GM12878 (cell line): ENCODE results near the gene OGA. TPM values are rescaled to one million over a fixed set of nuclear protein-coding genes. Genes with fewer than 3 reads are reported as not detected.
"Not testable (repeated sequence)": the region's sequence is repeated elsewhere in the genome, so short reads cannot be mapped to it uniquely, and the experiment has no call there.

ENCODE experiments used
- ATAC-seq: fragments of 200-7000 bp; cut with Tn5 transposase; 3 replicates; pipeline ENCODE4 v1.9.1; 2020; ENCODE audit warnings: mild to moderate bottlenecking, moderate library complexity
- BruUV-seq: library from RNA; stranded (reverse); fragments of 400-500 nt; replicated peaks from 2 replicates; lab custom pipeline; 2021; lab: Mats Ljungman, UMichigan
- CTCF ChIA-PET: fragments of 300-600 bp; sonication (Branson Sonifier 250); formaldehyde crosslinking; extraction: SDS; loops from one replicate; lab custom pipeline; 2021; ENCODE audit warnings: inconsistent platforms; lab: Yijun Ruan, JAX
- POLR2A ChIA-PET: fragments of 350-600 bp; formaldehyde crosslinking; extraction: SDS; loops from one replicate; lab custom pipeline; 2021; ENCODE audit warnings: inconsistent platforms; lab: Charles Lee
- RAD21 ChIA-PET: fragments of 300-600 bp; sonication (Branson Sonifier 250); formaldehyde crosslinking; loops from one replicate; lab custom pipeline; 2023; ENCODE audit warnings: antibody characterized with exemption; ENCODE audit not compliant: unreplicated experiment; lab: Charles Lee
- SMC1A ChIA-PET: fragments of 300-600 bp; sonication (Branson Sonifier 250); formaldehyde crosslinking; loops from one replicate; lab custom pipeline; 2023; ENCODE audit not compliant: unreplicated experiment, uncharacterized antibody; lab: Charles Lee
- DNase-seq: peaks from one replicate; pipeline ENCODE4 v3.0.0-alpha.2; 2011; ENCODE audit warnings: low read depth, low spot score
- FAIRE-seq: peaks from 3 replicates; lab custom pipeline; 2011; peaks lifted over from hg19 to GRCh38; lab: Jason Lieb, UNC
- H2AFZ ChIP-seq: 2 replicates; pipeline ENCODE4 v1.6.0; 2011; ENCODE audit warnings: low read depth, low read length, control low read depth; ENCODE audit not compliant: control insufficient read depth
- H3K27ac ChIP-seq: 2 replicates; pipeline ENCODE4 v1.5.1; 2011; ENCODE audit warnings: control low read depth; ENCODE audit not compliant: control insufficient read depth, insufficient read depth
- H3K27me3 ChIP-seq, 2 experiments: replicated peaks in 1 of 2; 2 replicates each; pipeline versions ENCODE4 v1.6.0 to v1.6.1; 2011; ENCODE audit warnings: low read length in 1 of 2; ENCODE audit not compliant: control insufficient read depth in 2 of 2, insufficient read depth in 2 of 2
- H3K36me3 ChIP-seq, 2 experiments: 2 replicates each; pipeline ENCODE4 v1.5.1; 2011; ENCODE audit warnings: low read length in 1 of 2; ENCODE audit not compliant: control insufficient read depth in 2 of 2, insufficient read depth in 2 of 2
- H3K4me1 ChIP-seq: 2 replicates; pipeline ENCODE4 v1.6.1; 2011; ENCODE audit warnings: mild to moderate bottlenecking, low read length, moderate library complexity, mixed read lengths; ENCODE audit not compliant: control insufficient read depth, insufficient read depth
- H3K4me2 ChIP-seq: 2 replicates; pipeline ENCODE4 v1.6.0; 2011; ENCODE audit warnings: control low read depth; ENCODE audit not compliant: control insufficient read depth, insufficient read depth
- H3K4me3 ChIP-seq: fragments of 200-600 bp; sonication (generic); 2 replicates; pipeline ENCODE4 v1.5.1; 2016
- H3K79me2 ChIP-seq: 2 replicates; pipeline ENCODE4 v1.6.0; 2011; ENCODE audit warnings: low read length; ENCODE audit not compliant: control insufficient read depth, insufficient read depth
- H3K9ac ChIP-seq: 2 replicates; pipeline ENCODE4 v1.8.0; 2011; ENCODE audit warnings: low read length, control low read depth, mixed read lengths; ENCODE audit not compliant: control insufficient read depth, insufficient read depth
- H3K9me3 ChIP-seq: replicated peaks from 3 replicates; pipeline ENCODE4 v1.5.1; 2011; ENCODE audit warnings: mild to moderate bottlenecking, low read length; ENCODE audit not compliant: control insufficient read depth, insufficient read depth
- H4K20me1 ChIP-seq: 2 replicates; pipeline ENCODE4 v1.6.0; 2011; ENCODE audit not compliant: control insufficient read depth, insufficient read depth
- MXI1 ChIP-seq: fragments of 150-350 bp; IDR thresholded peaks from 2 replicates; pipeline ENCODE4 v1.6.1; 2011; ENCODE audit warnings: low read depth, mild to moderate bottlenecking, inconsistent platforms, low read length, improper control_type of control experiment
- POLR2AphosphoS5 ChIP-seq: IDR thresholded peaks from 2 replicates; pipeline ENCODE4 v1.6.1; 2011; ENCODE audit warnings: mild to moderate bottlenecking, low read length, inconsistent platforms
- RELA ChIP-seq: fragments of 450-650 bp; IDR thresholded peaks from 2 replicates; pipeline ENCODE4 v1.8.0; 2014; ENCODE audit warnings: borderline replicate concordance; ENCODE audit not compliant: partially characterized antibody
- SMARCA5 ChIP-seq: fragments of 450-650 bp; IDR thresholded peaks from 2 replicates; pipeline ENCODE4 v1.6.1; 2017; ENCODE audit warnings: mild to moderate bottlenecking
- WGBS: methylation state at CpG from one replicate; pipeline ENCODE4 v1.1.6; 2016; ENCODE audit warnings: low lambda C conversion rate; ENCODE audit not compliant: insufficient replicate concordance, insufficient coverage; ENCODE audit errors: missing lambda C conversion rate; 5-methylcytosine and 5-hydroxymethylcytosine counted together
- in situ Hi-C: fragments of 300-500 bp; cut with MboI; formaldehyde crosslinking; loops from 9 replicates; pipeline ENCODE4 v1.14.3; 2018; ENCODE audit warnings: mixed read lengths
- intact Hi-C: fragments of 100-400 bp; cut with micrococcal nuclease; formaldehyde crosslinking; loops from one replicate; pipeline ENCODE4 v1.14.2; 2022; ENCODE audit not compliant: unreplicated experiment
- polyA plus RNA-seq, 11 experiments: library from polyadenylated mRNA; depleted of rRNA in 4 of 11; unstranded in 6 of 11; stranded (reverse) in 5 of 11; fragments of >200 nt; fragmentation: Nextera tagmentation in 4 of 11; fragmentation: Illumina TruSeq in 1 of 11; extraction: Ambion mirVana in 4 of 11; extraction: Trizol in 1 of 11; gene quantifications; 1 replicate in 1 of 11; 2 replicates in 10 of 11; pipeline versions ENCODE4 v1.2.1 to v1.2.3, GENCODE V29; 2011 to 2016; ENCODE audit warnings: inconsistent platforms in 2 of 11, missing spikeins in 2 of 11, low read depth in 1 of 11
- total RNA-seq, 4 experiments: library from RNA; depleted of rRNA in 3 of 4; stranded (reverse); fragments of >200 nt in 3 of 4; fragmentation: Illumina TruSeq in 1 of 4; extraction: Trizol in 1 of 4; gene quantifications; 2 replicates each; pipeline versions ENCODE4 v1.2.1 to v1.2.3, GENCODE V29; 2013 to 2021

OGA gene
- total and polyA plus RNA-seq, 10 of the 15 experiments (the other 5 are each of a cell fraction or from before 2014, with no cell fraction given) = 23.0 to 145 (median 85.2) TPM

GRCh38 chr10:101789686-101790085 is 28.6 kb downstream of the OGA start:
- CTCF ChIA-PET = interaction anchor here (0.6 to 1.6 kb wide), 2 partner anchors 109 to 187 kb away, joined by 3 to 7 read pairs; no protein-coding TSS in a partner anchor
- Histone ChIP-seq H3K27ac (no peak overlapping the region), H2AFZ (no peak overlapping the region), H3K36me3 (peaks cover 7 to 42% of the 10 kb centered on the region in 2 experiments), H3K4me1 (no peaks in the 10 kb centered on the region), H4K20me1 (no peaks in the 10 kb centered on the region), H3K4me3 (no peak overlapping the region), H3K27me3 (no peaks in the 10 kb centered on the region), H3K4me2 (no peak overlapping the region), H3K9me3 (no peaks in the 10 kb centered on the region), H3K79me2 (no peaks in the 10 kb centered on the region), H3K9ac (no peak overlapping the region)
- FAIRE-seq = no peak
- RAD21 ChIA-PET = no interaction called here
- ATAC-seq = no peak
- POLR2A ChIA-PET = interaction anchor here (0.7 kb wide), 1 partner anchor 12 kb away, joined by 5 read pairs; no protein-coding TSS in a partner anchor
- no peak for DNase-seq
- no TSS peak for BruUV-seq
- over 99% methylated on average over 7 of the region's 7 CpGs for WGBS
- TF ChIP-seq SMARCA5 = no peak
- no peak for TF ChIP-seq RELA
- no peak for TF ChIP-seq MXI1
- TF ChIP-seq POLR2AphosphoS5 = peak; percentile 47; the same call in 1 of the 2 replicates
- in situ Hi-C loops = no loop called here
- SMC1A ChIA-PET = interaction anchor here (1.2 kb wide), 1 partner anchor 187 kb away, joined by 6 read pairs; no protein-coding TSS in a partner anchor
- intact Hi-C loops = loop anchor here (10.0 kb wide), 1 partner anchor 435 kb away; the partner anchor contains the start of gene BTRC

GRCh38 chr10:101789231-101789630 is 29.0 kb downstream of the OGA start:
- H2AFZ ChIP-seq, H4K20me1 ChIP-seq, H3K4me3 ChIP-seq, ATAC-seq, H3K9ac ChIP-seq, DNase-seq, H3K27ac ChIP-seq, FAIRE-seq, RAD21 ChIA-PET, BruUV-seq, H3K79me2 ChIP-seq, in situ Hi-C loops, H3K27me3 ChIP-seq, H3K4me1 ChIP-seq, SMC1A ChIA-PET, POLR2A ChIA-PET, H3K9me3 ChIP-seq, H3K4me2 ChIP-seq: not testable (repeated sequence)
- WGBS = 94% methylated on average over 9 of the region's 9 CpGs
- peaks cover 6 to 42% of the 10 kb centered on the region in 2 experiments for H3K36me3 ChIP-seq
- intact Hi-C loops = loop anchor here (10.0 kb wide), 1 partner anchor 434 kb away; the partner anchor contains the start of gene BTRC
- CTCF ChIA-PET = interaction anchor here (1.6 kb wide), 1 partner anchor 186 kb away, joined by 7 read pairs; no protein-coding TSS in a partner anchor
